ENCODE results near the gene RAB38.

RAB38 gene

DNA sequence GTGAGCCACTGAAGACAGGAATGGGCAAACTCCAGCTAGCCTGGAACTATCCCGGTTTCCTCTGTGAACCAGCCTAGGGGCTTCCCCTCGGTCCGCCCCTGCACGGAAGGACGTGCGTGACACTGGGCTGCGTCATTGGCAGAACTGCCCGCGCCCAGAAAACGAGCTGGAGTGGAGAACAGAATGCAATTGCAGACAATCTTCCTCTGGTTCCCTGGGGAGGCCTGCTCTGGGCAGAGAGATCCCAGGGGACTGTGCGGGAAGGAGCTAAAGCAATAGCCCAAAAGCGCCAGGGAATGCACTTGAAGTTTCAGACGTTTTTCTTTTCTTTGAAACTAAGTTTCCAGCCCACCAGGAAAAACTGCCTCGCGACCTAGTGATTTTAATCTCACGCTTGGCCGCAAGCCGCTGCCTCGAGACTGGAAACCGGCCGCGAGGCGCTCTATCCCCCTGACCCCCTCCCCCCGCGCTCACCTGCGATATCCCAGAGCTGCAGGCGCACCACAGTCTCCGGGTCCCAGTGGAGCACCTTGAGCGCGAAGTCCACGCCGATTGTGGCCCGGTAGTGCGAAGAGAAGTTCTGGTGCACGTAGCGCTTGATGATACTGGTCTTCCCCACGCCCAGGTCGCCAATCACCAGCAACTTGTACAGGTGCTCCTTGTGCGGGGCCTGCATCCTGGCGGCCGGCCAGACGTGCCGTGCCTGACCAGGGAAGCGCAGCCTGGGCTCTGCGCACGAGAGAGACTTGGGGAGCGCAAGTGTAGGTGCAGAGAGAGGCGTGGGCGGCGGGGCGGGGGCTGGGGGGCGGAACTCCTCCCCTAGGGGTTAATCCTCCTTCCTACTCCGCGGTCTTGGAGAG is at the start of gene RAB38:
RAB38 (minus strand) TSS at position 735 of the 860 bp plus-strand sequence; CDS start at position 676, 59 bp downstream.
- DNase-seq (ENCODE audit: low read depth) = peak; percentile 48

DNA sequence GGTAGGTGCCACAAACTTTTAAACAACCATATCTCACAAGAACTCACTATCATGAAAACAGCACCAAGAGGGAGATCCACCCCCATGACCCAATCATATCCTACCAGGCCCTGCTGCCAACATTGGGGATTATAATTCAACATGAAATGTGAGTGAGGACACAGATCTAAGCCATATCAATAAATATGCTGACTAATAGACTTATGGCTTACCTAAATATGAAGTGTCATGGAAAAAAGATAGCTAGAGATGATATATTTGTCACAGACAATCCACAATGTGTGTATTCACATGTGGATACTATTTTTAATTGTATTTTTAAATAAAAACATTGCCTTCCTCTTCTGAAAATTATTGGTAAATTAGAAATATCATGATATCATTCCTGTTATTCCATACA is 38.2 kb upstream of the RAB38 start:
- no peak for DNase-seq (ENCODE audit: low read depth)

DNA sequence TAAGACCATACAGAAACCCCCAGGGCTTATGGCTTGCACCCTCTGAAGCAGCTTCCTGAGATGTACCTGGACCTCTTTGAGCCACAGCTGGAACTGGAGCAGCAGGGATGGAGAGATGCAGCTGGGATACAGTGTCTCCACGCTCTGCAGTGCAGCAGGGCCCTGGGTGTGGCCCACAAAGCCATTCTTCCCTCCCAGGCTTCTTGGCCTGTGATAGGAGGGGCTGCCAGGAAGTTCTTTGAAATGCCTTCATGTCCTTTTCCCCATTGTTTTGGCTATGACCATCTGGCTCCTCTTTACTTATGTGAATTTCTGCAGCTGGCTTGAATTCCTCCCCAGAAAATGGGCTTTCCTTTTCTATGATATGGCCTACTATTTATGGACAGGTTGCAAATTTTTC is 37.1 kb upstream of the RAB38 start:
- no peak for DNase-seq (ENCODE audit: low read depth)

DNA sequence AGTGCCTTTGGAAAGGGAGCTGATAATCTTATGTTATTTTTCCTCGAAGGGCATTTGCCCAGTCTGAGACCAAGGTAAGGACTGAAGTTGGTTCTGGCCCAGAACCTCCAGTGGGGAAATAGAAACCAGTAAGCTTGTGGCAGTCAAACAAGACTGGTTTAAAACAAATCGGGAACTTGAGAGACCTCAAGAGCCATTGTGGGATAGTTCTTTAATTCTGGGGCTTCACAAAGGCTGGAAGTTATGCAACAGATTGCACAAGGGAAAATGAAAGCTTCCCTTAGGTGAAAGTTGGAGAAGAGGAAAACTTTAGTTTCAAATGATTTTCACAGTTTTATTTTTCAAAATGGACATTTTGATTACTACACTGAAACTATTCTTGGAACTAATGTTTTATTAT is 33.5 kb upstream of the RAB38 start:
- DNase-seq (ENCODE audit: low read depth) = peak; percentile 34

DNA sequence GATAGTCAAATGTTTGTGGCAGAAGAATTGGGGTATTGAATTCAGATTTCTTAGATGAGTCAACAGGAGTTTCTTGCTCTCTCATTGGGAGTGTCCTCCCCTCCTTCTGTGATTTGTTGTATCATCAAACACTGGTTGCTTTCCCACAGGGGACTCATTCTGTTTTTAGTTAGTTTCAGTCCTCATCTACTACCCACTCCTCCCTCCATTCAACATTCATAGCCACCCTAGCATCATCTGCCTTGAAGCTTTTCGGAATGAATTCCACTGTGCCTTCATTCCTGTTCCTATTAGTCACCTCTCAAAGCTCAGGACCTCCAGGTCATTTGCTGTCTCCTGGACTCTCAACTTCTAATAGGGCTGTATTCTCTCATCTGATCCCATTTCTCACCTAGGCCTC is 31.5 kb upstream of the RAB38 start:
- DNase-seq (ENCODE audit: low read depth) = no peak

GRCh38 chr11:88204353-88204752 is 29.1 kb upstream of the RAB38 start:
- no peak for DNase-seq (ENCODE audit: low read depth)

- no peak for DNase-seq (ENCODE audit: low read depth)
These were observed 28.4 kb upstream of the RAB38 start for GRCh38 chr11:88203604-88204003.

GRCh38 chr11:88202498-88202897 is 27.3 kb upstream of the RAB38 start:
- DNase-seq (ENCODE audit: low read depth) = no peak

DNA sequence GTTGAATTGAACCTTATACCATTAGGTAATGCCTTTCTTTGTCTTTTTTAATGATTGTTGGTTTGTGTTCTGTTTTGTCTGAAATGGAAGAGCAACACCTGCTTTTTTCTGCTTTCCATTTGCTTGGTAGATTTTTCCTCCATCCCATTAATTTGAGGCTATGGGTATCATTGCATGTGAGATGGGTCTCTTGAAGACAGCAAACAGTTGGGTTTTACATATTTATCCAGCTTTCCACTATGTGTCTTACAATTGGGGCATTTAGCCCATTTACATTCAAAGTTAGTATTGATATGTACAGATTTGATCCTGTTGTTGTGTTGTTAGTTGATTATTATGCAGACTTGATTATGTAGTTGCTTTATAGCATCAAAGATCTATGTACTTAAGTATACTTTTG is 21.1 kb upstream of the RAB38 start:
- DNase-seq (ENCODE audit: low read depth) = no peak

DNA sequence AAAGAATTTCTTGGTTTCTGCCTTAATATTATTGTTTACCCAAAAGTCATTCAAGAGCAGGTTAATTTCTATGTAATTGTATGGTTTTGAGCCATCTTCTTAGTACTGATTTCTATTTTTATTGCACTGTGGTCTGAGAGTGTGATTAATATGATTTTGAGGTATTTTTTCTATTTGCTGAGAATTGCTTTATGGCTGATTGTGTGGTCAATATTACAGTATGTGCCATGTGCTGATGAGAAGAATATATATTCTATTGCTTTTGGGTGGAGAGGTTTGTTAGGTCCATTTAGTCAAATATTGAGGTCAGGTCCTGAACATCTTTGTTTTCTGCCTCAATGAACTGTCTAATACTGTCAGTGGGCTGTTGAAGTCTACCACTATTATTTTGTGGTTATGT is 20.7 kb upstream of the RAB38 start:
- DNase-seq (ENCODE audit: low read depth) = no peak

- no peak for DNase-seq (ENCODE audit: low read depth)
These were observed 19.7 kb upstream of the RAB38 start for GRCh38 chr11:88194990-88195389.

DNA sequence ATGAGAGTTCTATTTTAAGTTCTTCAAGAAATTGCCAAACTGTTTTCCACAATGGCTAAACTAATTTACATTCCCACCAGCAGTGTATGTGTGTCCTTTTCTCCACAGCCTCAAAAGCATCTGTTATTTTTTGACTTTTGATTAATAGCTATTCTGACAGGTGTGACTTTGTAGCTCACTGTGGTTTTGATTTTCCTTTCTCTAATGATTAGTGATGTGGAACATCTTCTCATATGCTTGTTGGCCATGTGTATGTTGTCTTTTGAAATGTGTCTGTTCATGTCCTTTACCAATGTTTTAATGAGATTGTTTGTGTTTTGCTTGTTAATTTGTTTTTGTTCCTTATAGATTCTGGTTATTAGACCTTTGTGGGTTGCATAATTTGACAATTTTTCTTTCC is 18.0 kb upstream of the RAB38 start:
- no peak for DNase-seq (ENCODE audit: low read depth)

GRCh38 chr11:88188932-88189253 is 13.7 kb upstream of the RAB38 start:
- DNase-seq (ENCODE audit: low read depth) = no peak

- DNase-seq (ENCODE audit: low read depth) = peak; percentile 96
These were observed 13.1 kb upstream of the RAB38 start for GRCh38 chr11:88188251-88188931.

DNA sequence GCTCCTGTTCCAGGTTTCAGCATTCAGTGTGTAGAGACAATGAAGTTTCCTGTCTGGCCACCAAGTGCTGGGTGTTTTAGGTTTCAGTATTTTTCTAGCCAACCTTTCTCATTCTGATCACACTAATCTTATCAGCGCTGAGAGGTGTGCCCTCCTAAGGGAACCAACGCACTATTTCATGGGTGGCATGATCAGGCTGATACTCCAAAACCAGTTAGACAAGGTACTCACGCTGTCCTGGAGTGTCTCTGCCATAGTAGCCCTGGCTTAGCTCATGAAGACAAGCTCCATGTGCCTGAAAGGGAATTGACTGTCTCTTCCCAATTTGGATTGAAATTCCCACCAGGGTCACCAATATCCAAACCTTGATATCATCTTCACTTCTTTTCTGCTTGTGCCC is 8.0 kb upstream of the RAB38 start:
- no peak for DNase-seq (ENCODE audit: low read depth)

DNA sequence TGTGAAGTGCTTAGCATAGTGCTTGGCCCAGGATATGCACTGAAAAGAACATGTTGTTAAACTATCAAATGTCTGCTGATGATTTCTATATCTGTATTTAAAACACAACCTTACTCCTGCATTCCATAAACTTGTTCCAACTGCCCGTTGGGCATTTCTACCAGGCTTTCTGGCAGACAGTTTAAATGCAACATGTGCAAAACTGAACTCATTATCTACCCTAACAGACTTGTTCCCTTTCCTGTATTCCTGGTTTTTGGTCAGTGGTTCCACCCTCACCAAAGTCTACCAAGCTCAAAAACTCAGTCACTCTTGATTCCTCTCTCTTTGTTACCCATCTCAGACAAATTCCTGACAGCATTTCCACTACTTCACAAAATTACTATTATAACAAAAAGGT is 6.5 kb upstream of the RAB38 start:
- no peak for DNase-seq (ENCODE audit: low read depth)

GRCh38 chr11:88179971-88180629 is 4.9 kb upstream of the RAB38 start:
- DNase-seq (ENCODE audit: low read depth) = no peak

DNA sequence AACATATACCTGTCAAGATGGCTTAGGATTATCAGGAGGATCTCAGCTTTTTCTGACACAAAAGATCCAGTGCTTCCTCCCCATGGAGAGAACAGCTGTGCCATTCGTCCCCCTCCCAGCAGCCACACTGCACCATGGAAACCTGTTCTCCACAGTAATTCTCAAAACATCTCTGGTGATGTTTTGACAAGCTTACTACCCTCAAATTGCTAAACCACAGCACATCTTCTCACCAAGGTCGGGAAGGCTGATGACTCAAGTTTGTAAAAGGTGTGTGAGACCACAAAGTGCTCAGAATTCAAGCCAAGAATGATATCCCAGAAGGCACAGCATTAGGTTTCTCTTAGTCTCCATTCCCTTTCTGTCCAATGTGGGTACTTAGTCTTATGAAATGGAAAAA is 3.9 kb upstream of the RAB38 start:
- peak; percentile 79 for DNase-seq (ENCODE audit: low read depth)

DNA sequence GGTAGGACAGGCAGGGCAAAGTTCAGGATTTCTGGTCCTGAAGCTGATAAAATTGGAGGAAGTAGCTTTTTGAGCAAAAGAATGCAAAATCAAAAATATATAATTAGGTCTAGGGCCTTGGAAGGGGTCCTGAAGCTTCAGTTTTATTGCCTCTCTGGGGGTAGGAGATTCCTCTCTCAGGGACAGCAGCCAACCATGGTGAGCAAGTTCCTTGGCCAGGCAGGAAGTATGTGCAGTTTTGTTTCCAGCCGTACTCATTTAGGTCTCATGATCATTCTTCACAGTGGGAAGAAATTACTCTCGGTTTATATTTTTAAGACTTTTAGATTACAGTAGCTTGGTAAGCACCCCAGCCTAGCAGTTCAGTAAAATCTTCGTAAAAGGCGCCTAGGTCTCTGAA is 2.9 kb upstream of the RAB38 start:
- peak; percentile 4 for DNase-seq (ENCODE audit: low read depth)

GRCh38 chr11:88175569-88176075 is 379 bp upstream of the RAB38 start:
- peak; percentile 25 for DNase-seq (ENCODE audit: low read depth)

- no peak for DNase-seq (ENCODE audit: low read depth)
These were observed 1.3 kb downstream of the RAB38 start for GRCh38 chr11:88173956-88174355.

GRCh38 chr11:88171982-88172381 is 3.3 kb downstream of the RAB38 start:
- DNase-seq (ENCODE audit: low read depth) = no peak

GRCh38 chr11:88170673-88171072 is 4.6 kb downstream of the RAB38 start:
- DNase-seq (ENCODE audit: low read depth) = no peak
